Stimulated activated CD4-positive, alpha-beta T cell treated with anti-CD3 and anti-CD28 coated beads, Interleukin-15, amount 100 ng/mL, for 1 hour (primary cell): ENCODE data around the gene WRNIP1.
"Not testable (repeated sequence)": the region's sequence is repeated elsewhere in the genome, so short reads cannot be mapped to it uniquely, and the experiment has no call there.

Experiments used
- DNase-seq, 2 donors: peaks; one replicate each; pipeline ENCODE4 v3.0.0-alpha.2; 2020; ENCODE audit warnings: low read depth in 1 of 2, low spot score in 1 of 2

WRNIP1 gene

DNA sequence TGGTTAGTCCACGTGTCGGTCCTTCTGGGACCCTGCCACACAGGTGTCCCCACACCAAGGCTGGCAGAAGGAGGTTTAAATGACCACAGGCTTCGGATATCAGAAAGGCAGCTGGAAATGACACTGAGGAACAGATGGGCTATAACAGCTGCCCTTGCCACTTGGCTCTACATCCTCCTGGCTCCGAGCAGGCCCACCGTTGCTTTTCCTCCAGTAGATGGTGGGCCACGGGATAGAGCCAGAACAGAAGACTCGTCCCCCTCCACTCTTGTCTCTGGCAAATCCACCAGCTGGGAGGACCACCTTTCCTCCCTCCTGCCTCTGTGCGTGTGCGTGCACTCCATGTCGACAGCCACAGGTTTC, 17.6 kb downstream of the WRNIP1 start:
- DNase-seq, result no peak

- DNase-seq, result no peak
These were observed 18.2 kb downstream of the WRNIP1 start for GRCh38 chr6:2783188-2783963.

DNA sequence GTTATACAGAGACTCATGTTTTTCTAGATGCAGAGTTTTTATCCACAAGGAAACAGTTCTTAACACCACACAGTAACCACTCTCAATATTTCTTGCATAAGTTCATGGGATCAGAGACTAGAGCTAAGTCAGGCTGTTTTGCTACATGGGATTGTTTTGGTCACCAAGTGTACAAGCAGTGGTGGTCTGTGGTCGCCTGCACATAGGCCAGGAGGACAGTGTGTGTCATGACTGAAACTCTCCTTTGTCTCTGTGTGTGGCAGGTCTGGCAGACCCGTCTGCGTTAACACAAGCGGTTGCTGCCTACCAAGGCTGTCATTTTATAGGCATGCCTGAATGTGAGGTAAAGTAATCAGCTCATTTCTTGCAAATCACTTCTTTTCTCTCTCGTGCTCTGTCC, 18.9 kb downstream of the WRNIP1 start:
- DNase-seq, result no peak

- DNase-seq, result no peak
These were observed 19.7 kb downstream of the WRNIP1 start for GRCh38 chr6:2784930-2785329.

- no peak for DNase-seq
These were observed 21.1 kb downstream of the WRNIP1 start for GRCh38 chr6:2786269-2786668.

- DNase-seq, result no peak
These were observed 25.6 kb downstream of the WRNIP1 start for GRCh38 chr6:2790588-2791449.

DNA sequence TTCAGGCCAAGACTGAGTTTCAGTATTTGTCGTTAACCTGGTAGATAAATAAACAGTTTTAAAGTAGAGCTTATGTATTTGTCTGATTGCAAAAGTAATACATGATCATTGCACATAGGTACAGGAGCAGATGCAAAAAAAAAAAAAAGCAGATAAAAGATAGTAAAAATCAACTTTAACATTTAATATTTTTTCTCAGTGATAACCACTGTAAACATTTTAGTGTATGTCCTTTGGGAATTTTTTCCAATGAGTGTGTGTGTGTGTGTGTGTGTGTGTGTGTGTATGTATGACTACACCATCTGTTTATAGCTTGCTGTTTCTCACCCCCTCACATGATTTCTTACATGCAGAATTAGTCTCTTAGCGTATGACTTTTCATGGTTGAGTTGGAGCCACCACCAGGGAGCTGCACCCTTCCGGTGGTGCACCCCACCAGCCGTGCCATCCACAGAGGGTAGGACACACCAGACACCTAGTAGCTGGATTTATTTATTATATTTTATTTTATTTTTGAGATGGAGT, 26.3 kb downstream of the WRNIP1 start:
- DNase-seq, result no peak

DNA sequence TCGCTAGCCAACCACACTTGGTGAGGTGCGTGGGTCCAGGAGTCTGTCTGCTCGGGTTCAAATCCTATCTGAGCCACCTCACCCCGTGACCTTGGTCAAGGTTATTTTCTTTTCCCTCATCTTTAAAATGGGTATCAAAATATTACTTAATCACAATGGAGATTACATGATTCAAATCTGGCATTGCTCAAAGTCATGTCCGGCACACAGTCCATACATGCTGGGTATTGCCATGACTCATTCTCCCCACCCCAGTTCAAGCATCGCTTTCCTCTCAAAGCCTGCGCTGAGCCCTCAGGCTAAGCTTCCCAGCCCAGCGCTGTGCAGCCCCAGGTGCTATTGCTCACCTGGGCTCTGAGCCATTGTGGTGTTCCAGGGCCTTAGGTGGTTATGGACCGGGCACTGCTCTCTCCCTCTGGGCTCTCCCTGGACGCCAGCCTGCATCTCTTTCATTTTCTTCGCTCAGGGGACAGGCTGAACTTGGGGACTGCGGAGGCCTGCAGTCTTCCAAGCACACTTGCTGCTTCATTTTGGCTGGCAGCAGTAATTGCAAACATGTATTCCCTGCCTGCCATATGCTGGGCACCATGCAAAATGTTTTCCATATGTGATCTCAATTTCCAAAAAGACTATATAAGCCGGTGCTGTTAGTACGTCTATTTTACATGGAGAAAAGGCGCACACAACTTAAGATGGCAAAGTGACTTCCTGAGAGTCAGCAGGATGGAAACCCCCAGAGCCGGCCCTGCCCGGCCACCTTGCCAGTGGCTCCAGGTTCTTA, 27.3 kb downstream of the WRNIP1 start:
- DNase-seq, result no peak

- no peak for DNase-seq
These were observed 28.4 kb downstream of the WRNIP1 start for GRCh38 chr6:2793534-2794151.

DNA sequence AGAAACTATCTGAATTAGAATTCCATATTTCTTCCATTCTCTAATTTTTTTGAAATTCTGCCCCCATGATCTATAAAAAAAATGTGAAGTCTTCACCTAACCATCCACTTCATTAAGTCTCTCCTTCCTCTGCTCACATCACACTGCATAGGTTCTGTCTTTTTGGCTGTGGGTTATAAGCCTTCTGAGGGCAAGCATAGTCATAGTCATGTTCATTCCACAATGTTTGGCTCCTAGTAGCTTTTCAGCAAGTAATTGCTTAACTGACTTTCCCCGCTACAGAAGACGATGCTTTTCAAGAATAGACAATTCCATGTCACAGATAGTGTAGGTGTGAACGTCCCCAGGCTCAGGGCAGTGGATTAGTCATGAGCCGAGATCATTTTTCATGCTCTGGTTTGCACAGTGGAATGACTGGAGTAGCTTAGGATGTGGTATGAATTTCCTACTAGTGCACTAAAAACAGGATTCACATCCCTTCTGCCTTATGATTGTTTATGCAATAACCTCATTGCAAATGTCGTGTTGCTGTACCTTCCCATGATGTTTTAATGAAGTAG, 29.1 kb downstream of the WRNIP1 start:
- DNase-seq, result no peak

DNA sequence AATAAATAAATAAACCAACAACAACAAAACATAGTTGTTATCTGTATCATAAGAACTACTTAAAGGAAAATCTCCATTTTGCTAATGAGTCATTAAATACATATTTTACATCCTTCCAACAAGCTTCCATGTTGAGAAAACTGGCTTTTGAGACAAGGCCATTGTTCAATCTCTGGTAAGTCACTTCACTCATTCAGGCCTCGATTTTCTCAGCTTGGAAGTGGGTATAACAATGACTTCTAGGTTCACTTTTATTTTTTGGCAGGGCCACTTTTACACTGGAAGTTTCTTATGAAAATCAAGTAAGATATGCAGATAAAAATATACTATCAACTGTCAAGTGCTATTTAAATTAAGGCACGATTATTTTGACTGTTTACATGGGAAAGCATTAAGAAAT, 30.0 kb downstream of the WRNIP1 start:
- DNase-seq, result no peak

GRCh38 chr6:2795956-2796355, 30.8 kb downstream of the WRNIP1 start:
- DNase-seq, result no peak

DNA sequence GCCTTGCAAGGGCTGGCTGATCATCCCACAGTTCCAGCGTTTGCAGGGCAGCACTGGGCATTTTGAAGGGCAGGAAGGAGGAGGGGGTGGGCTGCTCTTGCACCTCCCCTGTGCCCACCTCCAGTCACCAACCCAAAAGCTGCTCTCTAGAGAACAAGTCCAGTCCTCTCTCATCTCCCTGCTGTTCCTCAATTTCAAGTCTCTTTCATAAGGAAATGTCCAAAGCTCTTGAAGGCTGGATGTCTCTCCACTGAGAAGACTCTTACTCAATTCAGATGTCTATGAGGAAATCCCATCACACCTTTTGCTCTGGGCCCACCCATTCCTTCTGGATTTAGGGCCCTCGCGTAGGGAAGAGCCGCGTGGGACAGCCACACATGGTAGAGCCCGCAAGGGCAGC, 31.7 kb downstream of the WRNIP1 start:
- no peak for DNase-seq

DNA sequence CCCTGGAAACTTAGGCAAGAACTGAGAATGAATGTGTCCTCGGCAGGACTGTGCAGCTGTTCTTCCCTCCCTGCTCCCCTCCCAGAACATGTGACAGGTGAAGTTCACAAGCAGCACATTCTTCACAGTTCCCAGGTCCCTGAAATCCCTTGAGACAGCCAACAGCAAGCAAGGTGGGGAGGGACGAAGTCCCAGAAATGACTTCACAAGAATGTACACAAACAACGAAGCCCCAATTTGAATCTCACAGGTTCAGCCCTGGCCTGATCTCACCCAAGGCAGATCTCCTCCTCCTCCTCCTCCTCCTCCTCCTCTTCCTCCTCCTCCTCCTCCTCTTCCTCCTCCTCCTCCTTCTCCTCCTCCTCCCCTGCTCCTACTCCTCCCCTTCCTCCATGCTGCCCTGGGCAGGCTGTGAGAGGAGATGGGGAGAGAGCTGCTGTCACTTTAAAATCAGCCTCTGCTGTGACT, 32.4 kb downstream of the WRNIP1 start:
- no peak for DNase-seq

DNA sequence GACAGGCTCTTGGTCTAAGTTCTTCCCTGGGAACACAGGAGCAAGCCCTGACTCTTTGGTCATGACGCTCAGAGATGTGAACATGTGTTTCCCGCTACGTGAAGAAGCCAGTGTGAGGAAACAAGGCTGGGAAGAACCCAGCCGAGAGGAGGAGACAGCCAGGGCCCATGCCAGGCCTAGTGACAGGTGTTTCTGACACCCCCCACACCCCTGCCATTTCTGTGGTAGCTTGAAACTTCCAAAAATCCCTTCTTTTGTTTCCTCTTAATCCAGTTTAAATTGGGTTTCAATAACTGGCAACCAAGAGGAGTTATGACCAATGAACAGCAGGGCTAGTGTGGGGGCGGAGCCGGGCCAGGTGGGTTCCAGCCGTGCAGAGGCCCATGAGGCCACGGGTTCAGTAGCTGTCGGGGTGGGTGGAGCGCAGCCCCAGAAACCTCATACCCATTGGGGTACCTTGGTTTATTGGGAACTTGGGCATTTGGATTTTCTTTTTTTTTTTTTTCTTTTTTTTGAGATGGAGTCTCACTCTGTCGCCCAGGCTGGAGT, 33.5 kb downstream of the WRNIP1 start:
- no peak for DNase-seq

DNA sequence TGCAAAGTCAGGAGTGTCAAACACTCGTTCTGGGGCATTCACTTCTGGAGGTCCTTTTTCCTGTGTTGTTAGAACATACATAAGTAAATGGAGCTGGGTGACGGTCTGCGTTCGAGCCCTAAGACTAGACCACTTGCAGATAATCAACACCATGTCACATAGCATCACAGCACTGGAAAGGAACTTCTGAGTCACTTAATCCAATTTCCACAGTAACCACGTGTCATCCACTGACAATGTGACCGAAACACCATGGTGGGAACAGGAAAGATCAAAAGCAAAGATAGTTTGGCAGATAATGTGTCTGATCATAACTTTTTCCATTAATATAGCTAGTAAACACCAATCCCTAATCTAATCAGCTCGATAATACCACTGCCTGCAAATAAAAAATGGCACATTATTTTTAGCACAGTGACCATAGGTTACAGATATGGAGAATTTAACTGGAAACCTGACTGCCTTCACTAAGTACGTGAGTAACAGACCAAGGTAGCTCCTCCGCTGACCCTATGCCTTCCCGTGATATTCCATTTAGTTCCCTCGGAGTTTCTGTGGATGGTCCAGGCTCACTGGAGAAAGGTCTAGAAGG, 34.8 kb downstream of the WRNIP1 start:
- DNase-seq, result no peak

- no peak for DNase-seq
These were observed 35.5 kb downstream of the WRNIP1 start for GRCh38 chr6:2800552-2801316.

GRCh38 chr6:2801687-2802086, 36.5 kb downstream of the WRNIP1 start:
- not testable (repeated sequence) for DNase-seq

DNA sequence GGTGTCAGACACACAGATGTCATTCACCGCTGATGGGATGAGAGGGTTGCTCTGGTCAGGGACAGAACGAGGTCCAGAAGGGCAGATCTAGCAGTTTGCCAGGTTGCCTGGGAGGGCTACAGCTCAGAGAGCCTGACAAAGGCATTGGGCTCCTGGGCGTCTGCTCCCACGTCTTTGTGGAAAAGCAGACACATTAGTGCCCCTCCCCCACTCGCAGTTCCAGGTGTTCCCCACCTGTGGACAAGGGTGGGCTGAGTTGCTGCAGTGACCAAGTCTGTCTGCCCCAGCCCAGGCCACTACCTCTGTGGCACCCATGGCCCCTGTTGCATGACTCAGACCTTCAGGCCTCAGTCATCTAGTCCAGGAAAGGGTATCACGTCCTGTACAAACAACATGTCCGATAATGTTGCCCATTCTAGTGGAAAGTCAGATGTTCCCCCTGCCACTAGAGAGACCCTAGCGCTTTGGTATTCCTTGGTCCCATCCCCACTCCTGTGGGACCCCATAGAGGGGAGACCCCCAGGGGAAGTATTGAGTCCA, 37.4 kb downstream of the WRNIP1 start:
- DNase-seq, result no peak
